PC-3 (cell line): Measurements from ENCODE around the gene LHFPL5.

Experiments used
- EZH2 ChIP-seq: fragments of 300-600 bp; sonication (generic); IDR thresholded peaks from one replicate; pipeline ENCODE4 v1.6.1; 2017; ENCODE audit warnings: antibody characterized with exemption, mild to moderate bottlenecking, low read length; ENCODE audit not compliant: unreplicated experiment
- TF ChIP-seq, protein P1 (sequence below): fragments of 300-600 bp; sonication (generic); conservative IDR thresholded peaks from 2 replicates; pipeline ENCODE4 v1.5.1; 2017; ENCODE audit warnings: antibody characterized with exemption, low read depth, mild to moderate bottlenecking, low read length

- no peak for TF ChIP-seq EZH2
- TF ChIP-seq, protein P1, sequence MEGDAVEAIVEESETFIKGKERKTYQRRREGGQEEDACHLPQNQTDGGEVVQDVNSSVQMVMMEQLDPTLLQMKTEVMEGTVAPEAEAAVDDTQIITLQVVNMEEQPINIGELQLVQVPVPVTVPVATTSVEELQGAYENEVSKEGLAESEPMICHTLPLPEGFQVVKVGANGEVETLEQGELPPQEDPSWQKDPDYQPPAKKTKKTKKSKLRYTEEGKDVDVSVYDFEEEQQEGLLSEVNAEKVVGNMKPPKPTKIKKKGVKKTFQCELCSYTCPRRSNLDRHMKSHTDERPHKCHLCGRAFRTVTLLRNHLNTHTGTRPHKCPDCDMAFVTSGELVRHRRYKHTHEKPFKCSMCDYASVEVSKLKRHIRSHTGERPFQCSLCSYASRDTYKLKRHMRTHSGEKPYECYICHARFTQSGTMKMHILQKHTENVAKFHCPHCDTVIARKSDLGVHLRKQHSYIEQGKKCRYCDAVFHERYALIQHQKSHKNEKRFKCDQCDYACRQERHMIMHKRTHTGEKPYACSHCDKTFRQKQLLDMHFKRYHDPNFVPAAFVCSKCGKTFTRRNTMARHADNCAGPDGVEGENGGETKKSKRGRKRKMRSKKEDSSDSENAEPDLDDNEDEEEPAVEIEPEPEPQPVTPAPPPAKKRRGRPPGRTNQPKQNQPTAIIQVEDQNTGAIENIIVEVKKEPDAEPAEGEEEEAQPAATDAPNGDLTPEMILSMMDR, result no peak
Observed at GRCh38 chr6:35796236-35796635, 8.9 kb upstream of the LHFPL5 start.
